Keratinocyte (primary cell): ENCODE results near the gene TBC1D9B. TPM values are rescaled to one million over a fixed set of nuclear protein-coding genes. Genes with fewer than 3 reads are reported as not detected.

Experiments
- DNase-seq: peaks from one replicate; pipeline ENCODE4 v3.0.0-alpha.2; 2011; ENCODE audit warnings: low read depth, missing footprints, low spot score
- FAIRE-seq: peaks from 2 replicates; lab custom pipeline; 2011; peaks lifted over from hg19 to GRCh38; lab: Jason Lieb, UNC
- H2AFZ ChIP-seq: 2 replicates; pipeline ENCODE4 v1.6.0; 2012; ENCODE audit warnings: low read length, control low read depth, inconsistent platforms; ENCODE audit not compliant: control insufficient read depth
- H3K27ac ChIP-seq: 2 replicates; pipeline ENCODE4 v1.5.1; 2011; ENCODE audit warnings: low read length; ENCODE audit not compliant: control insufficient read depth, insufficient read depth
- H3K27me3 ChIP-seq: 3 replicates; pipeline ENCODE4 v1.6.0; 2011; ENCODE audit warnings: low read length; ENCODE audit not compliant: control insufficient read depth, insufficient read depth; ENCODE audit errors: extremely low read depth
- H3K36me3 ChIP-seq, 2 experiments: 2 replicates in 1 of 2; 3 replicates in 1 of 2; pipeline ENCODE4 v1.5.1; 2011; ENCODE audit warnings: low read length in 2 of 2, mild to moderate bottlenecking in 1 of 2; ENCODE audit not compliant: control insufficient read depth in 2 of 2, insufficient read depth in 2 of 2; ENCODE audit errors: extremely low read depth in 1 of 2
- H3K4me1 ChIP-seq: 3 replicates; pipeline ENCODE4 v1.5.1; 2011; ENCODE audit warnings: low read length; ENCODE audit not compliant: control insufficient read depth, insufficient read depth; ENCODE audit errors: extremely low read depth
- H3K4me2 ChIP-seq: 3 replicates; pipeline ENCODE4 v1.6.0; 2011; ENCODE audit warnings: low read depth, low read length; ENCODE audit not compliant: control insufficient read depth, insufficient read depth; ENCODE audit errors: extremely low read depth
- H3K4me3 ChIP-seq, 3 experiments: fragments of 200-600 bp in 1 of 3; sonication (generic) in 1 of 3; 2 replicates in 2 of 3; 3 replicates in 1 of 3; pipeline ENCODE4 v1.5.1; 2011 to 2016; ENCODE audit warnings: low read length in 3 of 3, mild to moderate bottlenecking in 3 of 3, control low read depth in 2 of 3, inconsistent platforms in 1 of 3, low read depth in 1 of 3, mixed read lengths in 1 of 3, mixed run types in 1 of 3, moderate library complexity in 1 of 3; ENCODE audit not compliant: control insufficient read depth in 2 of 3, insufficient read depth in 2 of 3; ENCODE audit errors: extremely low read depth in 1 of 3
- H3K79me2 ChIP-seq: 2 replicates; pipeline ENCODE4 v1.6.0; 2012; ENCODE audit warnings: low read length; ENCODE audit not compliant: control insufficient read depth, insufficient read depth
- H3K9ac ChIP-seq: 3 replicates; pipeline ENCODE4 v1.6.0; 2011; ENCODE audit warnings: low read length; ENCODE audit not compliant: control insufficient read depth, insufficient read depth; ENCODE audit errors: extremely low read depth
- H3K9me1 ChIP-seq: 3 replicates; pipeline ENCODE4 v1.6.0; 2011; ENCODE audit warnings: low read length; ENCODE audit not compliant: control insufficient read depth, insufficient read depth; ENCODE audit errors: extremely low read depth
- H3K9me3 ChIP-seq: 2 replicates; pipeline ENCODE4 v1.5.1; 2012; ENCODE audit warnings: low read depth, low read length; ENCODE audit not compliant: control insufficient read depth
- H4K20me1 ChIP-seq: 3 replicates; pipeline ENCODE4 v1.6.0; 2011; ENCODE audit warnings: low read length; ENCODE audit not compliant: control insufficient read depth, insufficient read depth; ENCODE audit errors: extremely low read depth
- CTCF ChIP-seq, 3 experiments: IDR thresholded peaks in 1 of 3; conservative IDR thresholded peaks in 1 of 3; optimal IDR thresholded peaks in 1 of 3; 2 replicates in 2 of 3; 3 replicates in 1 of 3; pipeline versions ENCODE3 to v1.5.1; 2011; ENCODE audit warnings: low read length in 3 of 3, mild to moderate bottlenecking in 3 of 3, moderate library complexity in 2 of 3, control low read depth in 1 of 3, inconsistent platforms in 1 of 3; ENCODE audit not compliant: insufficient read depth in 2 of 3; ENCODE audit errors: extremely low read depth in 1 of 3
- EZH2 ChIP-seq: IDR thresholded peaks from one replicate; pipeline ENCODE4 v1.6.1; 2012; ENCODE audit warnings: inconsistent platforms, mild to moderate bottlenecking, low read length, moderate library complexity
- dilution Hi-C: fragments of 300-500 bp; cut with MboI; formaldehyde crosslinking; loops from one replicate; pipeline ENCODE4 v1.7.0; 2020; ENCODE audit warnings: low sequenced_read_pairs; ENCODE audit not compliant: extremely low pct_ligation_motif_present
- polyA plus RNA-seq, 5 experiments: library from polyadenylated mRNA; depleted of rRNA in 3 of 5; stranded (reverse) in 3 of 5; stranded (forward) in 1 of 5; unstranded in 1 of 5; fragments of >200 nt; gene quantifications; 1 replicate in 1 of 5; 2 replicates in 3 of 5; 3 replicates in 1 of 5; pipeline versions ENCODE4 v1.2.1 to v1.2.3, GENCODE V29; 2011 to 2012; ENCODE audit warnings: missing spikeins in 2 of 5, low read depth in 1 of 5, low replicate concordance in 1 of 5
- small RNA-seq, 3 experiments: library from RNA; depleted of rRNA; stranded (forward); fragments of <200 nt; gene quantifications; one replicate each; pipeline ENCODE3, GENCODE V24; 2012; ENCODE audit warnings: low read depth in 3 of 3, low replicate concordance in 1 of 3; ENCODE audit not compliant: insufficient read length in 3 of 3

Gene TBC1D9B
- polyA plus RNA-seq, 1 donor (not counting 4 experiments of a cell fraction or from before 2014, with no cell fraction given) = 51.4 TPM

- H3K36me3 ChIP-seq = peaks cover 0 to 4% of the 10 kb centered on the region in 2 experiments
- H3K9me1 ChIP-seq = no peaks in the 10 kb centered on the region
- H3K4me2 ChIP-seq = no peak overlapping the region
- no peak for TF ChIP-seq CTCF (optimal IDR thresholded peaks at IDR 0.05 in 1 of 3, IDR thresholded peaks at IDR 0.05 in 1 of 3, conservative IDR thresholded peaks at IDR 0.05 in 1 of 3; ENCODE audit: extremely low read depth in 1 of 3, insufficient read depth in 2 of 3, low read length in 3 of 3)
- TF ChIP-seq EZH2 = no peak
- no peak overlapping the region for H3K27ac ChIP-seq
- H3K79me2 ChIP-seq = no peaks in the 10 kb centered on the region
- no peaks in the 10 kb centered on the region for H4K20me1 ChIP-seq
- no peak for DNase-seq
- H3K4me3 ChIP-seq = no peak overlapping the region
- dilution Hi-C loops = no loop called here
- no peaks in the 10 kb centered on the region for H3K9me3 ChIP-seq
- no peak overlapping the region for H2AFZ ChIP-seq
- H3K27me3 ChIP-seq = no peaks in the 10 kb centered on the region
- H3K9ac ChIP-seq = no peak overlapping the region
- H3K4me1 ChIP-seq = peaks cover 1% of the 10 kb centered on the region
- no peak for FAIRE-seq
Observed at GRCh38 chr5:179812997-179813607, 94.6 kb downstream of the TBC1D9B start.

DNA sequence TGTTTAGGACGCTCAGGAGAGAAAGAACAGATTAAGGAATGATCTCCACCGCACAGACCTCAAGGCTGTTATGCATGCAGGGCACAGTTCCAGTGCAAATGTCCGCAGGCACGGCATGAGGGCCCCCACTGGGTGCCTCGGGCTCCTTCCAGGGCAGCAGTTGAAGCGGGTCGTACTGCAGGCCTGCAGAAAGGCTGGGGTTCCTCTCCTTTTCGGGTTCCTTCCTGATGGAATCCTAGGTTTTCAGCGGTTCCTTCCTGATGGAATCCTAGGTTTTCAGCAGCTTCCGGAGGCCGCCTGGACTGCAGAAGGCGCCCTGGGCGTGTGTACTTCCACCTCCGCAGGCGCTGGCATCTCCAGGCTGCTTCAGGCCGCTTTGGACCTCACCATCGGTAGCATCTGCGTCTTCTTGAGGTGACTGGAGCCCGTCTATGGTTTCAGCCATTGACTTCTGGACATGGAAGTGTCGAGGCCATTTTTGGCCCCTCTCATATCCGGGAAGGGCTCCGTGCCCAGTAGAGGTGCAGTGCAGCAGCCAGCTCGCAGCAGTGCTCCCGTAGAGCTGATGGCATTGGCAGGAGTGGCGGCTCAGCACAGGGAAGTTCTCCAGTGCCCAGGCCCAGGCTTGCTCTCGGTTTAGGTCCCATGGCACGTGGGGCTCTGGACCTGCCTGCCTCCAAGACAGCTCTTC lies 95.4 kb downstream of the TBC1D9B start:
- no peak overlapping the region for H3K4me2 ChIP-seq
- no peak overlapping the region for H3K4me3 ChIP-seq
- no peak overlapping the region for H2AFZ ChIP-seq
- H3K27me3 ChIP-seq = no peaks in the 10 kb centered on the region
- H3K4me1 ChIP-seq = no peaks in the 10 kb centered on the region
- no peak overlapping the region for H3K27ac ChIP-seq
- dilution Hi-C loops = no loop called here
- DNase-seq (no peak), FAIRE-seq (no peak)
- H4K20me1 ChIP-seq = no peaks in the 10 kb centered on the region
- H3K9ac ChIP-seq = no peak overlapping the region
- no peaks in the 10 kb centered on the region for H3K9me3 ChIP-seq
- peaks cover 0 to 4% of the 10 kb centered on the region in 2 experiments for H3K36me3 ChIP-seq
- no peak for TF ChIP-seq EZH2
- H3K9me1 ChIP-seq = no peaks in the 10 kb centered on the region
- no peaks in the 10 kb centered on the region for H3K79me2 ChIP-seq

Small RNAs within 50 kb of the gene (small RNA-seq; reads per million reads assigned to genes)
- 0 reads per million in 3 experiments for gene RF00019

Other genes starting within 250 kb of the TBC1D9B start
- not detected in 3 replicates for gene CBY3, start 226.9 kb downstream of the TBC1D9B start, polyA plus RNA-seq
- 338 to 720 TPM (median 579 TPM) in 3 replicates for gene CANX, start 208.9 kb downstream of the TBC1D9B start, polyA plus RNA-seq
- 3.2 to 6.0 TPM (median 4.9 TPM) in 3 replicates for gene MAML1, start 175.1 kb downstream of the TBC1D9B start, polyA plus RNA-seq
- 0.30 TPM in 1 of 3 replicates, not detected in the others for gene LTC4S, start 113.9 kb downstream of the TBC1D9B start, polyA plus RNA-seq
- 69.8 to 173 TPM (median 89.1 TPM) in 3 replicates for gene MGAT4B, start 101.0 kb downstream of the TBC1D9B start, polyA plus RNA-seq
- 75.7 to 170 TPM (median 116 TPM) in 3 replicates for gene SQSTM1, start 87.0 kb downstream of the TBC1D9B start, polyA plus RNA-seq
- 12.3 to 19.9 TPM (median 14.9 TPM) in 3 replicates for gene MRNIP, start 49.1 kb downstream of the TBC1D9B start, polyA plus RNA-seq
- gene RNF130, start 163.9 kb upstream of the TBC1D9B start, polyA plus RNA-seq = 15.1 to 20.0 TPM (median 17.5 TPM) in 3 replicates